HG02938 (cell line): ENCODE results near the gene MME.

Source experiments
- ATAC-seq: cut with Tn5 transposase; IDR thresholded peaks from one replicate; pipeline ENCODE4 v1.9.1; 2021; ENCODE audit warnings: mild to moderate bottlenecking, moderate library complexity; ENCODE audit not compliant: unreplicated experiment

The MME gene

DNA sequence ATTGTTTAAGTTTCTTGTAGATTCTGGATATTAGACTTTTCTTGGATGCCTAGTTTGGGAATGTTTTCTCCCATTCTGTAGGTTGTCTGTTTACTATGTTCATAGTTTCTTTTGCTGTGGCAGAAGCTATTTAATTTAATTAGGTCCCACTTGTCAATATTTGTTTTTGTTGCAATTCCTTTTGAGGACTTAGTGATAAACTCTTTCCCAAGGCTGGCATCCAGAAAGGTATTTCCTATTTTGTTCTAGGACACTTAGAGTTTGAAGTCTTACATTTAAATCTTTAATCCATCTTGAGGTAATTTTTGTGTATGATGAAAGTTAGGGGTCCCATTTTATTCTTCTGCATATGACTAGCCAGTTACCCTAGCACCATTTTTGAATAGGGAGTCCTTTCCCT lies 54.9 kb downstream of the MME start:
- no peak for ATAC-seq

DNA sequence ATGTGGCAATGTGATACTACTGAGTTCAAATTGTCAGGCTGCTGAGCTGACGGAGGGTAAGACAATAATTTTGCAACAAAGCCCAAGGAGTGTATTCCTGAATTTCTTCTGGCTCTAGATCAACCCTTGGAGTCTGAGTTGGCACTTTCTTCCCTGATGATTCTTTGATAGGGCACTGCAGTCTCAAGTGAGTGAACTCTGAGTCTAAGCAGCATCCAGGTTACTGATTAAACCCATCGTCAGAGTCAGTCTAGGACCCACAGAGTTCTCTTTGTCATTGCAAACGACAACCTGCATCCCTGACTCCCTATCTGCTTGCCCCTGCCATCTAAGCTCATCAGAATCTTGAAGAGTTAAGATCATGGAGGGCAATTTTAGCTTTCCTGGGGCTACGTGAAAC lies 58.6 kb downstream of the MME start:
- ATAC-seq = no peak

DNA sequence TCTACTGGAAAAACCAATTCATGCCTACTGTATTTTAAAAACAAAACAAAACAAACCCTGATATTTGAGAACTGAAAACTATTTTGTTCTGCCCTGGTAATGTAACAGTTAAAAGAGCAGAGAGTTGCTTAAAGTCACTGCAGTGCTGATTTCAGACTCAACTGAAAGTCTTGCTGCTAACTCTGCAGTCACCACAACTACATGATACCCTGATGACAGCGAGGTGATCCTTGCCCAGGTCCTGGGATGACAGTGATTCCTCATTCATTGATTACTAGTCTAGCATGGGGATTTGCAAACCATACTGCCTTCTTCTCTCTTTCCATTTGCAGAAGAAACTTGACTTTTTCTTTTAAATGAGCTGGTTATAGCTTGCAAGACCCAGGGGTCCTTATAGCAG lies 67.5 kb downstream of the MME start:
- ATAC-seq = no peak

DNA sequence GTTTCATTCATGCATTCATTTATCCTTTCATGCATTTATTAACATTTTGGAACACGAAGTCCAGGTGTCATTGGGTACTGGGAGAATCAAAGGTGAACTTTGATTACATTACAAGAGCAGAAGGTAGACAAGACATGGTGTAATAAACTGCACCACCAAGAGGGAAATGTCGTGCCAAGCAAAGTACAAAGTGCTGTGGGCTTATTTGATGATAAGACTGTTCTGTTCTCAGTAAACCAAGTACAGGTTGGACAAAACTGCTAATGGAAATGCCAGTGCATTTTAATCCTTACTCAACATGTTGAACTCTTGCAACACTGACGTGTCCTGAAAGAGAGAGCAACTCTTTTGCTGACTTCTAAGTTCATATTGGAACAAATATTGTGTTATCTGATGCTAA lies 69.4 kb downstream of the MME start:
- no peak for ATAC-seq

DNA sequence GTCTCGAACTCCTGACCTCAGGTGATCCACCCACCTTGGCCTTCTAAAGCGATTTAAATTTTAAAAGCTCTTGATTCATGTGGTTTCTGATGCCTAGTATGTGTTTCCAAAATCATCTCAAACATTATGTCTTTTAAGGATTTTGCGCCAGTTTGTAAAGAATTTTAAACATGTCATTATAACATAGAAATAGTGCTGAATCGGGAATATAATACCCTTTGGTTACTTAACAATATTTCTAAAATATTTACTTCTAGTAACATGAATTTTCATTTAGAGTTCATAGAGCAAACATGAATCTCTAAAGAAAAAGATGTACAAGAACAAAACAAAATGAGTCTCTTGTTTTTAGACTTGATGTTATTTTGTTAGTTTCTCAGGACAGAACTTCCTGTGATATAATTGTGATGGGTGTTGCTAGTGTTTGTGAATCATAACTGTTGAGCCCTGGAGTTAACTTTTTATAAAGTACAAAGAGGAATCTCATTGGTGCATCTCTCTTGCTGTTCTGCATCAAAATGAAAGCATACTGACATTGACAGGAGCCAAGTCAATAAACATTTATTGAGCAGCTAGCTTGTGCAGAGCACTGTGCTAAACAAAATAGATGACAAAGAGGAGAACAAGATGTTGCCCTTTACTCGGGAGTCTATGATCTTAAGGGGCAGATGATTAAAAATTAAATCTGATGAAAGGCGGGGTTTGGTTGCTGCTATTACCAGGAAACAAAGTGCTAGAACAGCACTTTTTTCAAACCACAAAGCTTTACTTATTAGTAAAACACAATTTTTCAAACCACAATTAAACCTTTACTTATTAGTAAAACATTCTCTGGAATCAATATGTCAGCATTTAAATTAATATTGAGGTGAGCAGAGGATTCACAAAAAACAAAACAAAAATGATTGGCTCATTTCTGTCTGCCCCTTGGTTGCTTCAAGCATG lies 73.4 kb downstream of the MME start:
- no peak for ATAC-seq

DNA sequence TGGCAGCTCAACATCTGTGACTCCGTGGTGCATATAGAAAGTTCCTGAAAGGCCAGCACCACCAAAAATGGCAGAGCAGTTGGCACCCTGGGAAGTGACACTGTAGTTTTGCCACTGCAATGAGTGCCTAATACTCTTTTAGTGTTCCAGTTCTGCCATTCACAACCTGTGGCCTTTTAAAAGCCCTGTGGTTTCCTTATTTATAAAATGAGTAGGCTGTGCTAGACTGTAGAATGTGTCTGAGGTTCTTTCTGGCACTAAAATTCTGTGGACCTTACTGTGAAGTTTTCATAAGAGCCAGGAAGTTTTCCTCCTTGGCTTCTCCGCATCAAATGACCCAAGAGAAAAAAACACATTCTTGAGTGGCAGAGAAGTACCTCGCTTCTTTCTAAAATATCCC lies 74.1 kb downstream of the MME start:
- no peak for ATAC-seq

DNA sequence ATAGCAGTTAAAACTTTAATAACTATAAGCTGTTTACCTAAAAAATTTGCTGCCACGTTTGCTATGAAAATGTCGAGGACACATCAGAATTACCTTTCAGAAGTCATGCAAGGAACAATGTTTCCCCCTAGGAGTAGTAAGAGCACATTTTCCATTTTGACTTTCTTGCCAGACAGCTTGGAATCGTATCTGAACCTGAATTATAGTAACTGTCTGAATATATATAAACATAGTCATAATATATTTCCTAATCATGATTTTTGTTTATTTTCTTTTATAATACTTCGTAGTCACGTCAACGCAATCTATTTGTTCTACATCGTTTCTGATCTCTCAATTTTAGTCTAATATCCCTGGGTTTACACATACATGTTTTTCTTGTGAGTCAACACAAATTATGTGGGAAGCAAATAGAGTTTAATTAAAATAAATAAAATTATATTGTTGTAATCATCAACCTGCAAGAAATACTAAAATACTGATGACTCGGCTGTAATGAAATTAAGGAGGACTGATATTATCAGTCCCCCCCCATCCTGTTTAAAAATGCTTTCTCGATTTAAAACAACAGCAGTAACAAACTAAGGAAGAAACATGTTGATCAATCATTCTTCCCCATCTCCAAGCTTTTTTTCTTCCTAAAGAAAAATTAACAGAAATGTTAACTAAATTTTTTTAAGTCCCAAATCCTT lies 78.4 kb downstream of the MME start:
- ATAC-seq = no peak

DNA sequence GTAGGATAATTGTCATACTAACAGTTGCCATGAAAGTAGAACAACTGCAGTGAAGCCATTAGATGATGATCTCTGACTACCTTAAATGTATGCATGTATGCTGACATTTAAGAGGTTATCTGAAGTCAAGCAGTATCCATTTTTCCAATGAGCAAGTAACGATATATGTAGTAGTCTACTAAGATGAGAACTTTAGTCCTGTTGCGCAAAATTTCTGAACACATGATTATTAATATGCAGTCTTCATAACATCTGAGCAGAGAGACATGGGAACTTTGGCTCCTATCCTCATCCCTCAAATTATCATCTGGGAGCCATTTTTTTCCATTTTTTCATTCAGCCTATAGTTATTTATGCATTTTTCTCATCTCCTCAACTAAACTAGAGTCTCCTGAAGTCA lies 79.2 kb downstream of the MME start:
- ATAC-seq = no peak

DNA sequence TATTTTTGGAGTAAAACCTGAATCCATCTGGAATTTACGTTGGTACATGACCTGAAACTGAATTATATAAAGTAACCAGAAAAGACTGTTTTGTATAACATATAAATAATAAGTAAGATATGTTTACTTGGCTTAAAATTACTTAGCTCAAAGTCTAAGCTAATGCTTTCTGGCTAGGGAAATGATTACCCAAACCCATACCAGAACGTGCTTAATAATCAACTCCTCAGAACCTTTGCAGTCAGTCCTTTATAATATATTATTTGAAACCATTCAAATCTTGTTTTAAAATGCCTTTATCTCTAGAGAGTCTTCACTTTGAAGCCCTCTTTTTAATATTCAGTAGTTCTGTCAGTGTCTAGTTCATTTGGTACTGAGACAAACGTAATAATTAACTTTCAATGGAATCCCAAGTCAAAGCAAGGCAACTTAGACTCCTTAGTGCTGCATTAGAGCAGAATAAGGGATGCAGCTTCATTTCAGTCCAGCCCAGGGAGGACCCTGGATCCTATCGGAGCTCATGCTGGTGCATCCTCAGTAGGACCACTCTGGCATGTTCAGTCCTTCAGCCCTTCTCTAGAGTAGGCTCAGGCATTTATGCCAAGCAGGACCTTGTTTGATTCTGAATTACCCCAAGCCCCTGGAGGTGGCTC lies 81.6 kb downstream of the MME start:
- no peak for ATAC-seq

DNA sequence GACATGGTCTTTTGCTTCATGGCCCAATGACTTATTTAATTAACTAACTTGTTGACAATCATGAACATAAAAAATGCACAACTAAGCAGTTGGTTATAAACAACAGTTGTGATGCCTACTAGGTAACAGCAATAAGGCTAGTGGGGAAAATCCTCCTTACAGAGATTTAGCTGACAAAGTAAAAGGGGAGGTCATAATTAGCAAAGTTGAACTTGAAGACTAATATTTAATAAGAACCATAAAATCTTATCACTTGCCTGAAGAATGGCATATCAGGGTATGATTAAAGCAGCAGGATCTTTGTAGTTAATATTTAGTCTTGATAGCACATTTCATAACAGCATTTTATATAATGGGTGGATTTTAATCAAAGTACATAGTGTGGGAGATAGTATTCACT lies 84.2 kb downstream of the MME start:
- no peak for ATAC-seq

DNA sequence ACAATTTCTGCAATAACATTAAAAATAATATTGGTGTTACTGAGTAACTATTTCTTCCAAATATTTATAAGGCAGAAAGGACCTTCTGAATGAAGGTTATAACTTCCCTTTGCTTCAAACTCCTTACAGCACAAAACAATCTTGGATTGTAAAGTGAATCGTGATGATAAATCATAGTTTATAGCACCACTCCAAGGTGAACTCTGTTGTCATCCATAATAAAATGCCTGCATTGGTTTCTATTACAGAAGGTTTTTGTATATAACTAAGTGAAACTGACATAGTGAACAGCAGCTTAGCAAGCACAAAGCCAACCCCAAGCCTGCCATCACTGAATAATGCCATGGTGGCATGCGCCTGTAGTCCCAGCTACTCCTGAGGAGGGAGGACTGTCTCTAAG lies 86.3 kb downstream of the MME start:
- no peak for ATAC-seq

DNA sequence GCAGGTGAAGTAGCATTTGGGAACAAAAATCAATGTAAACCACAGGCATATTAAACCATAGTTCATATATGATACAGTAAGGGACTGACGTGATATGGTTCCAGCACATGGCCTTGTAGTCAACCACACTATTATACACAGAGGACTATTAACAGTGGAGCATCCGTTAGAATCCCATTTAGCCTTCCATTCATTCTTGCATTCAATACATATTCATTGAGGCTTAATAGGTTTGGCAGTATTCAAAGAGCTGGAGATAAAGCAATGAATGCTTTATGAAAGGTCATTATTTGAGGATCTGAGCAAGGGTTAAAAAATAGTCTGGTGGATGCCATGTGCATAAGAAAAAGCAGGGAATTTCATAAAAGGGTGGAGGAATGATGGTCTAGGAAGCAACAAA lies 89.1 kb downstream of the MME start:
- ATAC-seq = no peak

DNA sequence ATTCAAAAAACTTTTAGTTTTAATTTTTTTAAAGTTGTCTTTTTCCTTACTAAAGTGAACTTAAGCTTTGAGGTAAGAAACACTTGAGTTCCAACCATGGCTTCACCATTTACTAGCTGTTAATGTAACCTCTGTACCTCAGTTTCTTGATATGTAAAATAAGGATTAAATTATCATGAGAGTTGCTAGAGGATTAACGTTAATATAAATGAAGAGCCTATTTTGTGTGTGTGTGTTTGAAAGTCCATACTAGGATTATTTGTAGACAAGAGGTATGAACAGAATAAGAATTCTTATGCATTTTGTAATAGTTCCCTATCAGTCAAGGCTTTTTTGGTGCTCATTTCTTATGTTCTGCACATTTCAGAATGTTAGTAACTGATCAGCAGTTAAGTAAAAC lies 93.7 kb downstream of the MME start:
- no peak for ATAC-seq

DNA sequence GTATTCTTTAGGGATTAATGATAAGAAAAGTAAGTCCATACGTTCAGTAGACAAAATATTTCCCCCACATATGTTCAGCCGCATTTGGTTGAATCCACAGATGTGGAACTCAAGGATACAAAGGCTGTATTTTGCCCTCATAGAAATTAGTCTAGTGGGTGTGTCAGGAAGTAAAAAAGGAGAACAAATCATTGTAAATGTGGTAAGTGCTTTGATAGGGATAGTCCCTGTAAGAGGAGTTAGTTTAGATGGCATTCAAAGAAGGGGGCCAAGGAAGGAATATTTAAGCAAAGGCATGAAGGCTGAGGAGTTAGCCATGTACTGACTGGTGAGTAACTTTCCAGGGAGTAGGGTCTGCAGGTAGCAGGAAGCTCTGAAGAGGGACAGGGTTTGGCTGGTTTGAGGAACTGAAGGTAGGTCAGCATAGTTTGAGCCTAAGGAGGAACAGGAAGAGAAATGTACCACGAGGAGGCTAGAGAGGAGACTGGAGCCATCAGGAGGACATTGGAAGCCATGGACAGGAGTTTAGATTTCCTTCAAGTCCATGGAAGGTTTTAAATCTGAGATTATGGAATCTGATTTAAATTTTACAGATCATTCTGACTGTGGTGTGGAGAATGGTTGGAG lies 98.8 kb downstream of the MME start:
- ATAC-seq = no peak

DNA sequence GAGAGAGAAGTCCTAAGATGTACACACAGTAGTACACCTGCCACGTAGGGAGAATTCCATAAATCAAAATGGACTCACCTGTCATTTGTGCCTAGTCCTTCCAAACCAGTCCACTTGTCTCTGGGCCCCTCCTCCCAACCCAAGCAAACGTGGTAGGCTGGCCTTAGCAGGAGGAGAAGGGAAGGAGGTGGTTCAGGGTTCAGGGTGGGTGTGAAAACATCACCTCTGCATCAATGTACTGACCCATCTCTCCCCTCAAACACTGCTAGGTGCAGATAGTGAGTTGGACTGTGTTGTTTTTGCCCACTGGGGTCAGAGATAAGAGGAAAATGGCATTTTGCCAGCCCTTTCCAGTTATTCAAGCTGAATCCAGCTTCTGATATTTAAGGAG lies 99.3 kb downstream of the MME start:
- ATAC-seq = no peak

DNA sequence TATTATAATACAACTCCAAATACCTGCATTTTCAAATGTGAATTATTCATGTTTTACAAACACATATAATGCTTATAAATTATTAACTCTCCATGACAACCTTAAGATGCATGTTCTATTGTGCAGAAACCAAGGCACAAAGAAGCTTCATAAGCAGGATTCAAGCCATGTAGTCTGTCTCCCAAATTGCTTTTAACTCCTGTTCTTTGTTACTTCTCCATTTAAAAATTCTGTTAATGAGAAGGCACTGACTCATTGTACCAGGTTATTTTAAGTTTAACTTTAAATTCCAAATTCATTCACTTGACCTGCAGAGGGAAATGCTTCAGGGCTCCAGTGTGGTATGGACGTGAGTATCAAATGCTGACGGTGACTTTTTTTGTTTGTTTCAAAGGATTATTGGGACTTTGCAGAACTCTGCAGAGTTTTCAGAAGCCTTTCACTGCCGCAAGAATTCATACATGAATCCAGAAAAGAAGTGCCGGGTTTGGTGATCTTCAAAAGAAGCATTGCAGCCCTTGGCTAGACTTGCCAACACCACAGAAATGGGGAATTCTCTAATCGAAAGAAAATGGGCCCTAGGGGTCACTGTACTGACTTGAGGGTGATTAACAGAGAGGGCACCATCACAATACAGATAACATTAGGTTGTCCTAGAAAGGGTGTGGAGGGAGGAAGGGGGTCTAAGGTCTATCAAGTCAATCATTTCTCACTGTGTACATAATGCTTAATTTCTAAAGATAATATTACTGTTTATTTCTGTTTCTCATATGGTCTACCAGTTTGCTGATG lies 100.0 kb downstream of the MME start:
- no peak for ATAC-seq

DNA sequence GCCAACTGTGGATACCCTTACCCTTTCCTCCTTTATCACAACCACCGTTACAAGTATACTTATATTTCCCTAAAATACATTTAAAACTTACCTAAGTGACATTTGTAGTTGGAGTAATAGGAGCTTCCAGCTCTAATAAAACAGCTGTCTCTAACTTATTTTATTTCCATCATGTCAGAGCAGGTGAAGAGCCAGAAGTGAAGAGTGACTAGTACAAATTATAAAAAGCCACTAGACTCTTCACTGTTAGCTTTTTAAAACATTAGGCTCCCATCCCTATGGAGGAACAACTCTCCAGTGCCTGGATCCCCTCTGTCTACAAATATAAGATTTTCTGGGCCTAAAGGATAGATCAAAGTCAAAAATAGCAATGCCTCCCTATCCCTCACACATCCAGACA lies 102.3 kb downstream of the MME start:
- ATAC-seq = no peak

DNA sequence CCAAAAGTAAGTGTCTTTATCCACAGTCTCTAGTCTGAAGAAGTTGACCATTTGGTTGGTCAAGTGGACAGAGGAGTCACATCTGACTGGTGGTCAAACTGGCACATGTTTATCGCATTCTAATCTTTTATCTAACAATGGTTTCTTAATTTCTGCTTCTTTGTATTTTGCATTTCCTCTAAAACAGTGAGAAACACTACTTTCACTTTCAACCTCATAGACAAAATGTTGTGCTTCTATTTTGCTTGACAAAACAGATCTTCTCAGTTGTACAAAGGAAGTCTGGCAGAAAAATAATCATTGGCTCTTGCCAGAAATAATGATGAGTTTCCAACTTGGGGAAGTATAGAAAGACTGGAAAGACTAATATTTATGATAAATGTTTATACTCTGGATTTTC lies 103.9 kb downstream of the MME start:
- ATAC-seq = no peak

DNA sequence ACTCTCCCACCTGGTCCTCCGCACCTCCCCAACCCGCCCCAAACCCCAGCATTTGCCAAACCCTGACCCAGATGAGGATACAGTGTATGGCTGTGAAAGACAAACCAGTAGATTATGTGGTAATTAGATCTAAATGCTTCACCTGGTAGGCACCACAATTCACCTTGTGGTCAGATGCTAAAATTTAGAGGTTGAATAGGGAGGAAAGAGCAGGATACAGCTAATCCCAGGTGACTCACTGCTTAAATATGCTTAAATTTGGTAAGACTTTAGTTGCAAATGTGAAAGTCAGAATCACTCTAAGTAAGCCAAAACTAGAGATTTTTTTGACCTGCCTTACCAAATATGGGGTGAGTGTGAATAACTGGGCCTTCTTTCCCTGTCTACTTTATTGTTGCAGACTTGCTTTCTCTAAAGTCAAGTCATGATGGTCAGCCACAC lies 105.5 kb downstream of the MME start:
- ATAC-seq = no peak

DNA sequence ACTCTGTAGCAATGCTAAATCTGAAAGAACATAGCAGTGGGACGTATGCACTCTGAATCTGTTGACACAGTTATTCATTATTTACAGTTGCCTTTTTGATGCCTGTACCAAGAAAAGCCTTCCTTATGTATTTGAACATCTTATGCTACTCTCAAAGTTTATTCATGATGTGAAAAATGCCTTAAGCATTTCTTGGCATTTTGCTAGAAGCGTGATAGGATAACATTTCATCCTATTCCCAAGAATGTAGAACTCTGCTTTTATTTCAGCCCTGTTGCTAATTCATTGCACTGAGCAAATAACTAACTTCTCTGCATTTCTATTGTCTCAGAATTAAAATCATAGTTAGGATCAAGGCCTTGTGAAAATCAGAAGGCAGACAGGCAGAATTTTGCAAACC lies 107.9 kb downstream of the MME start:
- ATAC-seq = no peak

DNA sequence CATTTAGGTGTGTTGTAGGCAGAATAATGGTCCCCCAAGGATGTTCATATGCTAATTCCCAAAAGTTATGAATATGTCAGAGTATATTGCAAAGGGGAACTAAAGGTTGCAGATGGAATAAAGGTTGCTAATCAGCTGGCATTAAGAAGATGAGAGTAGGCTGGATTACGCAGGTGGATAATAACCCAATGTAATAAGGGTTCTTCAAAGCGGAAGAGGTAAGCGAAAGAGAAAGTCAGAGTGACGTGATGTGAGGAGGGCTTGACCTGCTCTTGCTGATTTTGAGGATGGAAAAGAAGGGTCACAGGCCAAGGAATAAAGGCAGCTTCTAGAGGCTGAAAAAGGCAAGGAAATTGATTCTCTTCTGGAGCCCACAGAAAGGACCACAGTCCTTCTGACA lies 109.4 kb downstream of the MME start:
- no peak for ATAC-seq
